HG03571 (cell line): ENCODE data around the gene TRIM56.
"Not testable (repeated sequence)": the region's sequence is repeated elsewhere in the genome, so short reads cannot be mapped to it uniquely, and the experiment has no call there.

Experiments
- ATAC-seq: cut with Tn5 transposase; IDR thresholded peaks from one replicate; pipeline ENCODE4 v1.9.1; 2021; ENCODE audit not compliant: unreplicated experiment

Gene TRIM56

DNA sequence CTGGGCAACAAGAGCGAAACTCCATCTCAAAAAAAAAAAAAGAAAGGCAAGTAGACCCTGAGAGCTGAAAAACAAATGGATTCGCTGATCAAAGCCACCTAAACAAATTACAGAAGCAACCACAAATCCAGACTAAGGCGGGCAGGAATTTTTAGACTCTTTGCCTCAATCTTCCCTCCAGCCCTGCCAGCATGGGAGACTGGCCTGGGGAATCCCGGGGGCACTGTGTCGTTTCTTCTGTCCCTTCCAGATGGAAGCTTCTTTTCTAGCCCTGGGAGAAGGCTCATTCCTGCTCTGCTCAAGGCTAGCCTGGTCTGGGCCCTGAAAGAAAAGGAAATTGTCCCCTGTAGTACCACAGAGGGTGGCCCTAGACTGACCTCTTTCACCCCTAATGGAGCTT lies 26.0 kb downstream of the TRIM56 start:
- ATAC-seq, result no peak

DNA sequence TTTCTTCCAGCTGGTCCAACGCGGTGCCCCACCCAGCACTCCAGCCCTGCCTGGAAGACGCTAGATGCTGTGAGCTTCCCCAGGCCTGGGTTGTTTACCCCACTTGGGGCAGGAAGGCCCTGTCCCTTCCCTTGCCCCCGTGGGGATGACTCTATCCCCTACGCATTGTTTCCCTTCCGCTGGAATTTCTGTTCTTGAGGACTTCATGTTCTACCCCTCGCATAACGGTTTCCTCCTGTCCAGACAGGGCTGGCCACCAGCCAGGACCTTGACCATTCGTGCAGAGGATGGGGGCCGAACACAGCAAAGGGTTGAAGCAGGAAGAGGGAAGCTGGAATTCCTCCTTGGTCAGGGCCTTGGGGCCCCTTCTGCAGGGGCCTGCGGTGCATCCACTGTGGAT lies 27.0 kb downstream of the TRIM56 start:
- ATAC-seq, result no peak

DNA sequence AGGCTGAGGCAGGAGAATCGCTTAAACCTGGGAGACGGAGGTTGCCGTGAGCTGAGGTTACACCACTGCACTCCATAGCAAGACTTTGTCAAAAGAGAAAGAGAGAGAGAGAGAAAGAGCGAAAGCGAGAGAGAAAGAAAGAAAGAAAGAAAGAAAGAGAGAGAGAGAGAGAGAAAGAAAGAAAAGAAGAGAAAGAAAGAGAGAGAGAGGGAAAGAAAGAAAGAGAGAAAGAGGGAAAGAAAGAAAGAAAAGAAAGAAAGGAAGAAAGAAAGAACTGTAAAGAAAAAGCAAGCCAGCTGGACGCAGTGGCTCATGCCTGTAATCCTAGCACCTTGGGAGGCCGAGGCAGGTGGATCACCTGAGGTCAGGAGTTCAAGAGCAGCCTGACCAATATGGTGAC lies 27.9 kb downstream of the TRIM56 start:
- ATAC-seq, result not testable (repeated sequence)

- ATAC-seq, result no peak
Observed at GRCh38 chr7:101113836-101114235, 28.6 kb downstream of the TRIM56 start.

- no peak for ATAC-seq
Observed at GRCh38 chr7:101114492-101114891, 29.2 kb downstream of the TRIM56 start.

DNA sequence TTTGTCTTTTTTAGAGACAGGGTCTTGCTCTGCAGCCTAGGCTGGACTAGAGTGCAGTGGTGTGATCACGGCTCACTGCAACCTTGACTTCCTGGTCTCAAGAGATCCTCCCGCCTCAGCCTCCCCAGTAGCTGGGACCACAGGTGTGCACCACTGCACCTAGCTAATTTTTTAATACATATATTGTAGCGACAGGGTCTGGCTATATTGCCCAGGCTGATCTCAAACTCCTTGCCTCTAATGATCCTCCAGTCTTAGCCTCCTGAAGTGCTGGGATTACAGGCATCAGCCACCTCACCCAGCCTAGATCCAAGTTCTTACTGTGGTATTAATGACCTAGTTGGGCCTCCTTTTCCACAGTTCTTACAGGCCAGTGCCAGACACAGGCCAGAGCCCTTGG lies 29.9 kb downstream of the TRIM56 start:
- no peak for ATAC-seq

GRCh38 chr7:101116898-101117297 lies 31.6 kb downstream of the TRIM56 start:
- no peak for ATAC-seq

DNA sequence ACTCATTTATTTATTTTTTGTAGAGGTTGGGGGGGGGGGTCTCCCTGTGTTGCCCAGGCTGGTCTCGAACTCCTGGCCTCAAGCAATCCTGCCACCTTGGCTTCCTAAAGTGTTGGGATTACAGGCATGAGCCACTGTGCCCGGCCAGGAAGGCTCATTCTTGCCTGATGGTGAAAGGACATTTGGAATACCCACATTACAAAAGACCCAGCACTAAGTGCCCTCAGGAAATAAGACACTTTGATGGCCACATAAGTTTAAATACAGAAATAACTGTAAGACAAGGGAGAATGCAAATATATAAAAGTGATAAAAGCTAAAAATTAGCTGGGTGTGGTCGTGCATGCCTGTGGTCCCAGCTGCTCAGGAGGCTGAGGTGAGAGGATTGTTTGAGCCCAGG lies 33.6 kb downstream of the TRIM56 start:
- ATAC-seq, result no peak

GRCh38 chr7:101119876-101120275 lies 34.6 kb downstream of the TRIM56 start:
- no peak for ATAC-seq

DNA sequence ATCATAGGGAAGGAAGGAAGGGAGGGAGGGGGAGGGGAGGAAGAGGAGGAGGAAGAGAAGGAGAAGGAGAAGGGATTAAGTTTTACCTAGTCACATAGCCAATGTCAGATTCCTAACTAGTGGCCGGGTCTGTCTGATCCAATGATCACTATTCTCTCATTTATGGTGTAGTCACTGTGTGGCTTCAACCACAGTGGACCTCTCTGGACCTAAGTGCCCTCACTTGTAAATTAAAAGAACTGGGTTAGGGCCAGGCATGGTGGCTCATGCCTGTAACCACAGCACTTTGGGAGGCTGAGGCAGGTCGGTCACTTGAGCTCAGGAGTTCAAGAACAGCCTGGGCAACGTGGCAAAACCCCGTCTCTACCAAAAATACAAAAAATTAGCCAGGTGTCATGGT lies 35.0 kb downstream of the TRIM56 start:
- no peak for ATAC-seq

- ATAC-seq, result not testable (repeated sequence)
Observed at GRCh38 chr7:101121631-101121990, 36.3 kb downstream of the TRIM56 start.

DNA sequence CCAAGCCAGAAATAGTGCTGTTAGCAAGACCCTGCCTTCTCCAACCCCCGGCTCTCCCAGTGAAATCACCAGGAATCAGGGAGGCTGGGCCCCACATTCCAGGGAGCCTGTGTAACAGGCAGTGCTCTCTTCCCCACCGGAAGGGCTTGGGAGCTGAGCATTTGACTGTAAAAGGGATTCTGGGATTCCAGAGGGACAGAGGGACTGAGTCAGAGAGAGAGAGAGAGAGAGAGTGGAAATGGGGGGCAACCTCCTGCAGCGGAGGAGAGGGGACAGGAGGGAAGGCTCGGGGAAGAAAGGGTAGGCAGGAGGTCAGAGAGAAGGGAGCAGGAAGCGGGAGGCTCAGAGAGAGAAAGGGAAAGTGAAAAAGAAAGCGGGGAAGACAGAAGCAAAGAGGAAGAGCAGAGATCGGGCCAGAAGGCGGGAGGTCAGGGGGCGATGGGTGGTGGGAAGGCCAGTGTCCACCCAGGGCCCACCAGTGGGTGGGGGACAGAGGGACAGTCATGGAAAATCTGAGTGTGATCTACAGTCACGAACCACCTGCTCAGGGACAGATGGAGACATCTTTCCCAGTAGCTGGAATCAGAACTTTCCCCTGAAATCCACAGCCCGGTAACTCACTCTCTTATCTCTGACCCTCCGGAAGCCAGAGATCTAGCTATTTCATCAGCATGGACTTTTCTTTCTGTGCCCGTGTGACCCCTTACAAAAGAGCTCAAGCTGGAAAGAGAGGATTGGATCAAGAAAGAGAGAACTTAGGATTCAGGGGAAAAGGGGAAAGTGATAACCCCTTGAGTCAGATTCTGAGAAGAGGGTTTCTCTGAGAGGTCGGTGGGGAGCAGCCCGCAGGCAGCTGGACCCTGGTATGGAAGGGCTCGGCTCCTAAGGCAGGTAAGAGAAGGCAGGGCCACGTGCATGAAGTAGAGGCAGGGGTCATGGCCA lies 37.0 kb downstream of the TRIM56 start:
- no peak for ATAC-seq

- no peak for ATAC-seq
Observed at GRCh38 chr7:101122933-101123702, 37.8 kb downstream of the TRIM56 start.

DNA sequence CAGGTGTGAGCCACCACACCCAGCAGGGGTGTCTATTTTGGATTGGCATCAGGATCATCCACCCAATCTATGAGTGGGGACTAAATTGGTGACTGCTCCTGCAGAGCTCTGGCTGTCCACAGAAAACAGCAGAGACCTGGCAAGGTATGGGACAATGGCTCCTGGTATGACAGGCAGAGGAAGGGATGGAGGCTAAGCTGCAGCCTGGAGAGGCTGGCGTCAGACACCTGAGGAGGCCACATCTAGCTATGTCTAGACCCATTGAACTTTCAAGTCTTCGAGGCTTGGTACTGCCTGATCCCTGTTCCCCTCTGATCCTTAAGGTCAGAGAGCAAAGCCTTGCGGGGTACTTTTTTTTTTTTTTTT lies 38.4 kb downstream of the TRIM56 start:
- ATAC-seq, result no peak

DNA sequence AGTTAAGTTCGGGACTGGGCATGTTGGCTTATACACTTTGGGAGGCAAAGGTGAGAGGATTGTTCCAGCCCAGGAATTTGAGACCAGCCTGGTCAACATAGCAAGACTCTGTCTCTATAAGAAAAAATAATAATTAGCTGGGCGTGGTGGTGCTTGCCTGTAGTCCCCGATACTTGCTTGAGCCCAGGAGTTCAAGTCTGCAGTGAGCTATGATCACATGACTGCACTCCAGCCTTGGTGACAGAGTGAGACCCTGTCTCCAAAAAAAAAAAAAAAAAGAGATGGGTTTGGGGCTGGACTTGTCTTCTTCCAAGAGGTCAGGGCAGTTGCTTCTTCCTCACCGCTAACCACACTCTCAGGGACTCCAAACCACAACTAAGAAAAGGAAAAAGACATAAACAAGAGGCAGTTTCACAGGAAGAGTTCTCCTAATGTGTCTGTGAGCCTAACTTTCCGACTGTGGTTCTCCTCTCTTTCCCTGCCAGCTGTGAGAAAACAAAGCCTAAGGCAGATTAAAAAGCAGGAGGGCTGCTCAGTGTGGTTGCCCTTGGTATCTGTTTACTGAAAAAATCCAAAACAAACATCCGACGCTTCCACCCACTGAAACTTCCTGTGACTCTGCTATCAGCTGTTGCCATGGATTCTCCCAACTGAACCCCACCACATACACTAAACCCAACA lies 39.2 kb downstream of the TRIM56 start:
- no peak for ATAC-seq

DNA sequence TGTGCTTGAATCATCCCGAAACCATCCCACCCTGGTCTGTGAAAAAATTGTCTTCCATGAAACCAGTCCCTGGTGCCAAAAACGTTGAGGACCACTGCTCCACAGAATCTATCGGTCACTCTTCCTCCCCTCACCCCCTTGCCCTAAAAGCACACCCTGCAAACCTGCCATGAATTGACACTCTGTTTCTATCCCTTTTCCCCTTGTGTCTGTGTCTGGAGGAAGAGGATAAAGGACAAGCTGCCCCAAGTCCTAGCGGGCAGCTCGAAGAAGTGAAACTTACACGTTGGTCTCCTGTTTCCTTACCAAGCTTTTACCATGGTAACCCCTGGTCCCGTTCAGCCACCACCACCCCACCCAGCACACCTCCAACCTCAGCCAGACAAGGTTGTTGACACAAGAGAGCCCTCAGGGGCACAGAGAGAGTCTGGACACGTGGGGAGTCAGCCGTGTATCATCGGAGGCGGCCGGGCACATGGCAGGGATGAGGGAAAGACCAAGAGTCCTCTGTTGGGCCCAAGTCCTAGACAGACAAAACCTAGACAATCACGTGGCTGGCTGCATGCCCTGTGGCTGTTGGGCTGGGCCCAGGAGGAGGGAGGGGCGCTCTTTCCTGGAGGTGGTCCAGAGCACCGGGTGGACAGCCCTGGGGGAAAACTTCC lies 40.8 kb downstream of the TRIM56 start:
- ATAC-seq, result no peak

GRCh38 chr7:101126651-101127459 lies 41.6 kb downstream of the TRIM56 start, which contains the start of gene SERPINE1:
TSS of gene SERPINE1 (plus strand) at chr7:101127104. CDS start at chr7:101128394, 1,290 bp downstream.
- ATAC-seq, result no peak

DNA sequence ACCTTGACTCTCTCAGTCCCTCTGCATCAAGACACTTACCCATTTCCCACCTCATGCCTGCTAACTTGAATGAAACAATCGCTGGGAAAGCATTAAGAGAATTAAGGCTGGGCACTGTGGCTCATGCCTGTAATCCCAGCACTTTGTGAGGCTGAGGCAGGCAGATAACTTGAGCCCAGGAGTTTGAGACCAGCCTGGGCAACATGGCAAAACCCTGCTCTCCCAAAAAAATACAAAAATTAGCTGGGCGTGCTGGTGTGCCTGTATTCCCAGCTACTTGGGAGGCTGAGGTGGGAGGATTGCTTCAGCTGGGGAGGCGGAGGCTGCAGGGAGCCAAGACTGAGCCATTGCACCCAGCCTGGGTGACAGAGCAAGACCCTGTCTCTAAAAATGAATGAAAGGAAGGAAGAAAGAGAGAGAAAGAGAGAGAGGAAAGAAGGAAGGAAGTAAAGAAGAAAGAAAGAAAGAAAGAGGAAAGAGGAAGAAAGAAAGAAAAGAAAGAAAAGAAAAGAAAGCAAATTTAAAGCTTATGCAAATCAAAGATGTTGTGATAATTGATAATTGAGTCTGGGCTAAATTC lies 42.3 kb downstream of the TRIM56 start:
- no peak for ATAC-seq

- ATAC-seq, result no peak
Observed at GRCh38 chr7:101128040-101128834, 43.0 kb downstream of the TRIM56 start.
